SK-N-MC (cell line): ENCODE results near the gene PDE1C.

Experiments used
- DNase-seq: peaks from one replicate; pipeline ENCODE4 v3.0.0-alpha.2; 2011; ENCODE audit warnings: low read depth, low spot score
- H3K27ac ChIP-seq: fragments of 200-600 bp; sonication (generic); 2 replicates; pipeline ENCODE4 v1.5.1; 2016; ENCODE audit warnings: mixed run types
- H3K36me3 ChIP-seq: fragments of 200-600 bp; sonication (generic); 2 replicates; pipeline ENCODE4 v1.6.1; 2017; ENCODE audit warnings: antibody characterized with exemption, low read length, mixed read lengths; ENCODE audit not compliant: insufficient read depth
- H3K4me3 ChIP-seq: fragments of 200-600 bp; sonication (generic); 2 replicates; pipeline ENCODE4 v1.5.1; 2016
- H3K9ac ChIP-seq: fragments of 200-600 bp; sonication (generic); 2 replicates; pipeline ENCODE4 v1.8.0; 2017; ENCODE audit warnings: mixed run types, mixed read lengths; ENCODE audit not compliant: insufficient read length
- H3K9me3 ChIP-seq: fragments of 200-600 bp; sonication (generic); 2 replicates; pipeline ENCODE4 v1.6.1; 2017; ENCODE audit warnings: low read depth, mild to moderate bottlenecking, antibody characterized with exemption, low read length, moderate library complexity, mixed read lengths
- EZH2 ChIP-seq: fragments of 200-600 bp; sonication (generic); IDR thresholded peaks from one replicate; pipeline ENCODE4 v1.6.1; 2017; ENCODE audit warnings: antibody characterized with exemption
- FOXP2 ChIP-seq: optimal IDR thresholded peaks from 2 replicates; pipeline ENCODE3; 2011; ENCODE audit warnings: mild to moderate bottlenecking, moderate library complexity; ENCODE audit not compliant: insufficient read depth; ENCODE audit errors: extremely low read length, control extremely low read depth
- POLR2AphosphoS5 ChIP-seq: IDR thresholded peaks from 2 replicates; pipeline ENCODE4 v1.6.1; 2012; ENCODE audit warnings: mild to moderate bottlenecking, low read depth, low read length, borderline replicate concordance

PDE1C gene

DNA sequence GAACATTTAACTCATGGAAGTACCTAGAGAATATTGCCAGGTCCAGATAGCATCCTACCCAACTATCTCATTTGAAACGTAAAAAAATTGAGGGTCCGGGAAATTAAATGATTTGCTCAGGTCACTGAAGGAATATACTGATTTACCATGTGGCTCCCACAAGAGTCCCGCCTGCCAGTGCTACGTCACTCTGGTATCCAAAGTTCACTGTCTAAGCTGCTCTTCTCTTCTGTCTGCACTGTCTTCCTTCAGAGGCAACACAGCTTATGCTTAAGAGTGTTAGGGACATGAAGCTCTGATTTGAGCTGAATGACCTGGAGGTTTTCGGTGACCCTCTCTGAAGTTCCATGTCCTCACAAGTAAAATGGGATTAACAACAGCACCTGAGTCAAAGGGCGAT, 114.6 kb downstream of the PDE1C start:
- Histone ChIP-seq H3K9ac (no peak overlapping the region), H3K4me3 (no peak overlapping the region), H3K36me3 (no peaks in the 10 kb centered on the region), H3K27ac (no peak overlapping the region), H3K9me3 (no peaks in the 10 kb centered on the region)
- no peak for TF ChIP-seq FOXP2
- no peak for TF ChIP-seq EZH2
- TF ChIP-seq POLR2AphosphoS5 = no peak
- DNase-seq = no peak

DNA sequence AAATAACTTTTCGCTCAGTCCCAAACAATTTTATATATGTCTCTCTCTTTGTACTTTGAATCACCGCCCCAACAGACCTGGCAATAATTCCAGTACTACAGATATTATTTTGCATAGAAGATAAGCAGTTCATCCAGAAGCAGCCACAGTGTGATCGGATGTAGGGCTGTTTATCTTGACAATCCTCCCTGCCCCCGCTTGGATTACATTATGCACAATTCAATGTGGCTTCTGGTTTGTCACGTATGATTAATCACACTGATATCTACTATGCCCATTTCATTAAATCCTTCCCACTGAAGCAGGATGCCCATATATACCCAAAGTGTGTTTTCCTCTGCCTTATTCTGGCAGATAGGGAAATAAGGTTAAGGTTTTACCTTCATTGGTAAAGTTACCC, 115.2 kb downstream of the PDE1C start:
- H3K36me3 ChIP-seq = no peaks in the 10 kb centered on the region

DNA sequence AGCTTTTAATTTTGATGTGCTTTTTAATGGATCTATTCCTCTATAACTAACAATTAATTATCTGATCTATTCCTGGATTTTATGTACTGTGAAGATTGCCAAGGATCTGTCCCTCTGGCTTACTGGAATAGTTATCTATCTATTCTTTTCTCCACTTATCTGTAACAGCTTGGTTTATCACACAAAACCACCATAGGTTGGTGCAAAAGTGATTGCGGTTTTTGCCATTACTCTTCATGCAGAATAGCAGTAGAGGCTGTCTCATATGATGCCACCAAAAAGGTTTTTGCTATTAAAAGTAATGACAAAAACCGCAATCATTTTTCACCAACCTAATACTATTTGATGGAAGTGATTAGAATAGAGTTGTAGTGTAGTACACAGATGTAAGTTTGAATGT, 115.7 kb downstream of the PDE1C start:
- Histone ChIP-seq H3K9me3 (no peaks in the 10 kb centered on the region), H3K36me3 (no peaks in the 10 kb centered on the region), H3K4me3 (no peak overlapping the region), H3K27ac (no peak overlapping the region), H3K9ac (no peak overlapping the region)
- TF ChIP-seq POLR2AphosphoS5 = no peak
- TF ChIP-seq EZH2 = no peak
- no peak for TF ChIP-seq FOXP2
- no peak for DNase-seq

More for the DNA sequence above, 115.2 kb downstream of the PDE1C start:
- no peak for DNase-seq
- Histone ChIP-seq H3K9me3 (no peaks in the 10 kb centered on the region), H3K4me3 (no peak overlapping the region), H3K27ac (no peak overlapping the region), H3K9ac (no peak overlapping the region)
- TF ChIP-seq EZH2 = no peak
- no peak for TF ChIP-seq POLR2AphosphoS5
- no peak for TF ChIP-seq FOXP2

DNA sequence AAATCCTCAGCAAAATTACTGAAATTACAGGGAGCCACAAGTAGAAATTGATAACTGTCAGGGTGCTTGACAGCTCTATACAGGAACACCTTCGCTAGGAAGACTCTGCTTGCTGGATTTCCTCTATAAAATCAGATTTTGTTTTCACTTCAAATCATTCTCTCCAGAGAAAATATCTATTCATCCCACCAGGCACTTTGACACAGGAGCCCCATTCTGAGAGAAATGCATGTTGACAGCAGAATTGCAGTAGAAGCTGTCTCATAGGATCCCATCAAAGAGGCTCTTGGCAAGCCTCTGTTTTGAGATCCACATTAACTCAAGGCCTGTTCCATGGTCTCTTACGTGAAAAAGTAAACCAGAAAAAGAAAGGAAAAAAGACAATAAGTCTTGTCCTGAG, 116.8 kb downstream of the PDE1C start:
- Histone ChIP-seq H3K36me3 (no peaks in the 10 kb centered on the region), H3K4me3 (no peak overlapping the region), H3K27ac (no peak overlapping the region), H3K9ac (no peak overlapping the region), H3K9me3 (no peaks in the 10 kb centered on the region)
- no peak for TF ChIP-seq POLR2AphosphoS5
- TF ChIP-seq FOXP2 = no peak
- TF ChIP-seq EZH2 = no peak
- no peak for DNase-seq

DNA sequence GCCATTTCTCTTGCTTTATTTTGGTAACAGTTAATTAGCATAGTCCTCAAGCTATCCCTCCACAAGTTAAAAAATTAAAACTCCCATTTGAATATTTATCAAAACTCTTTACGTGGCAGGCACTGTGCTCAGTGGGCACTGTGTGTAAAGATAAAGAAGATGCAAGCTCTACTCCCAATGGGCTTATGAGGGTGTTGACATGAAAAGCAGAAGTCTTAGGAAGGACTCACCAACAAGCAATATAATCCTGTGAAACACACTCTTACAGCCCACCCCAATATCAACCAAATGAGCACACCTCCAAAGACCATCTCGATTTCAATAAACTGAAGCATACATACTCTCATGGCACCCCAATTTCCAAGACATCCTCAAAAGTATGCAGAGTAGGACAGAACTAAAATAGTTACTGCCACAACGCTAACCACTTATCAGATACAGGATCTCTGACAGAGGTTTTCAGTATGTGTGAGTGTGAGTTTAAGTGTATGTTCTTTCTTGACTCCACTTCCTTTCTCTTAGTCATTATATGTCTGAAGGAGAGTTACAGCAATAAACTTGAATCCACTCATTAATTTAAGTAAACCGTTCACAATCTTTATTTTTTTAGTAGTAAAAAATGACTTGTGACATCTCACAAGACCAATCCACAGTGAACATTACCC, 120.0 kb downstream of the PDE1C start:
- TF ChIP-seq EZH2 (no peak), POLR2AphosphoS5 (no peak), FOXP2 (no peak)
- no peak overlapping the region for H3K27ac ChIP-seq

DNA sequence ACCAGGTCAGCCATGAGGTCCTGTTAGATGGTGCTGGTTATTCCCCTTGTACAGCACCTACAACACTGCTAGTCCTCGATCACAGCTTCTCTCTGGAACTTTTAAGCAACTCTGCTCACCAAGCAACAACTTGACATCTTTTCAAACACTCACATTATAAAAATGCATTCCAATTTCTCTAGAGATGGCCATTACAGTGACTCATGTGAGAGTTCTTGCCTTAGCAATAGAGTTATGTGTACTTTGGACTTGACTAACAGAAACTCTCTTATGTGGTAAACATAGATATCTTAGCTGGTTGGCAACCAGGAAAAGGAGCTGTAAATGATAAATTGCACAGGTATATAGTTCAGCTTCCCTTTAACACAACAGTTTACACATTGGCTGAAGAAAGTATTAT, 122.2 kb downstream of the PDE1C start:
- DNase-seq = no peak

More for the DNA sequence above, 120.0 kb downstream of the PDE1C start:
- no peak for DNase-seq
- no peaks in the 10 kb centered on the region for H3K36me3 ChIP-seq
- no peak overlapping the region for H3K9ac ChIP-seq
- H3K4me3 ChIP-seq = no peak overlapping the region
- peaks cover 7% of the 10 kb centered on the region; the same call in 1 of the 2 replicates for H3K9me3 ChIP-seq

DNA sequence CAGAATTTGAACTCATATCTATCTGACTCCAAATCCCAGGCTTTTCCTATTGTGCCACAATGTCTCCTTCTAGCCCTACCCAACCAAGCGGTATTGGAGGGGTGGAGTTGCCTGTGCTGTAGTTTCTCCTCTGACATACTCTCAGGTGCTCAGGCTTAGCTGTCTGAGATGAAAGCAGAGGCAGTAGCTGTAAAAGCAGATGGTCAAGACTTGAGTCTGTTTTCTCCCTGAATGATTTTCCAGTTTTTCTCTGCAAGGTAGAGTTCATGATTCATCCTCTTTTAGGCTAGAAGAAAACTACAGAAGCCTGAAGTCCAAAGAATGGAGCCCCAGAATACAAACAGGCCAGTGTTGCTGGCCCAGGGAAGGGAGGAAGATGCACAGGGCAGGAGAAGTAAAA, 130.0 kb downstream of the PDE1C start:
- TF ChIP-seq POLR2AphosphoS5 (no peak), EZH2 (no peak), FOXP2 (no peak)
- H3K36me3 ChIP-seq = no peaks in the 10 kb centered on the region
- H3K4me3 ChIP-seq = no peak overlapping the region
- DNase-seq = no peak
- no peak overlapping the region for H3K27ac ChIP-seq
- no peak overlapping the region for H3K9ac ChIP-seq
- no peaks in the 10 kb centered on the region for H3K9me3 ChIP-seq

More for the DNA sequence above, 122.2 kb downstream of the PDE1C start:
- Histone ChIP-seq H3K9me3 (peaks cover 7% of the 10 kb centered on the region; the same call in 1 of the 2 replicates), H3K9ac (no peak overlapping the region), H3K4me3 (no peak overlapping the region), H3K36me3 (no peaks in the 10 kb centered on the region), H3K27ac (no peak overlapping the region)
- no peak for TF ChIP-seq FOXP2
- TF ChIP-seq EZH2 = no peak
- TF ChIP-seq POLR2AphosphoS5 = no peak

DNA sequence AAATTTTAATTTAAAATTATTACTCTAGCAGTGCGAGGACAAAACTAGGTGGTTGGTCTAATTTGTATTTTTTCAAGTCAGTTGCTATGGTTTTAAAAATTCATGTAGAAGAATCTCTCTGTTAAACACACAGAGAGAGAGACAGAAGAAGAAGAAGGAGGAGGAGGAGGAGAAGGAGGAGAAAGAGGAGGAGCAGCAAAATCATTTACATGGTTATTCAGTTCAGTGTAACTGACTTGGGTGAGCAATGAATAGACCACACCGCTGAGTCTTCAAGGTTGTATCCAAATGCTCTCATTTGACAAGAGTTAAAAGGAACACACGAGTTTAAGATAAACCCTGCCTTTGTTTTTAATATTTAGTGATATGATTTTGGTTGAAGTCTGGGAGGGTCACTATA, 131.1 kb downstream of the PDE1C start:
- Histone ChIP-seq H3K9ac (no peak overlapping the region), H3K4me3 (no peak overlapping the region), H3K36me3 (no peaks in the 10 kb centered on the region), H3K9me3 (no peaks in the 10 kb centered on the region), H3K27ac (no peak overlapping the region)
- TF ChIP-seq EZH2 (no peak), POLR2AphosphoS5 (no peak), FOXP2 (no peak)
- DNase-seq = no peak

DNA sequence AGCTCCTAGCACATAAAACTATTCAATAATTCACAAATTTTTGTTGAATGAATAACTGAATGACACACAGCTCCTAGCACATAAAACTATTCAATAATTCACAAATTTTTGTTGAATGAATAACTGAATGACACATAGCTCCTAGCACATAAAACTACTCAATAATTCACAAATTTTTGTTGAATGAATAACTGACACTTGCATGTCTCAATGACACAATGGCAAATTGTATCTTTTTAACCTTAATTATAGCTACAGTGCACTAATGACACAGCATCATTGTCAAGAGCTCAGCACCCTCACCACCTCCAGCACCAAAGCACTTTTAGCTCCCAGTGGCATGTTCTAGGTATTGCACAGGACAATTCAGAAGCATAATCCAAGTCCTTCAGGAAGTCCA, 131.6 kb downstream of the PDE1C start:
- no peak overlapping the region for H3K4me3 ChIP-seq
- no peak overlapping the region for H3K9ac ChIP-seq
- H3K36me3 ChIP-seq = no peaks in the 10 kb centered on the region
- H3K27ac ChIP-seq = no peak overlapping the region
- no peaks in the 10 kb centered on the region for H3K9me3 ChIP-seq
- TF ChIP-seq POLR2AphosphoS5 = no peak
- TF ChIP-seq FOXP2 = no peak
- TF ChIP-seq EZH2 = no peak
- no peak for DNase-seq
